A673 (cell line): ENCODE data around the gene KRR1.

ENCODE experiments used
- EZH2 ChIP-seq: fragments of 200-600 bp; sonication (generic); IDR thresholded peaks from 2 replicates; pipeline ENCODE4 v1.6.1; 2017; ENCODE audit warnings: borderline replicate concordance, low read depth, mild to moderate bottlenecking, mixed read lengths, antibody characterized with exemption, low read length; ENCODE audit not compliant: poor library complexity, severe bottlenecking
- TF ChIP-seq, protein P1 (sequence below): fragments of 300-800, 200-600 bp; sonication (generic); conservative IDR thresholded peaks from 2 replicates; pipeline ENCODE4 v1.5.1; 2017; ENCODE audit warnings: low read depth, mild to moderate bottlenecking, antibody characterized with exemption, low read length, moderate library complexity, mixed read lengths

DNA sequence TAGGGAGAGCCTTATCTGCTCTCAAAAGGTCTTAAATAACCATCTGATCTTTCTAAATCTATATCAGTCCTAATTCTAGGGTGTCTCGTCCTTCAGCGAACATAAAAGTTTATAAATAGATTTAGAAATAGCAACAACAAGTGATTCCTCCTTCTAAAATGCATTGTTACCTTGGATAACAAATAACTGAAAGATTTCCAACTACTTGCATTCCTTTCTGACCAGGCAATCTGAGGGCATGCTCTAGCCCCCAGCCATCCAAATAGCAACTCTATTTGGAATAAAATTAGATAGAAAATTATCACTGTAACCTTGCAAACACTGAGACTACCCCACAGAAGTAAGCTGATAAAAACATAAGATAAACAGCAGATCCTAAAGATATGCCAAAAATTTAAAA lies 21.8 kb upstream of the KRR1 start:
- TF ChIP-seq, protein P1, sequence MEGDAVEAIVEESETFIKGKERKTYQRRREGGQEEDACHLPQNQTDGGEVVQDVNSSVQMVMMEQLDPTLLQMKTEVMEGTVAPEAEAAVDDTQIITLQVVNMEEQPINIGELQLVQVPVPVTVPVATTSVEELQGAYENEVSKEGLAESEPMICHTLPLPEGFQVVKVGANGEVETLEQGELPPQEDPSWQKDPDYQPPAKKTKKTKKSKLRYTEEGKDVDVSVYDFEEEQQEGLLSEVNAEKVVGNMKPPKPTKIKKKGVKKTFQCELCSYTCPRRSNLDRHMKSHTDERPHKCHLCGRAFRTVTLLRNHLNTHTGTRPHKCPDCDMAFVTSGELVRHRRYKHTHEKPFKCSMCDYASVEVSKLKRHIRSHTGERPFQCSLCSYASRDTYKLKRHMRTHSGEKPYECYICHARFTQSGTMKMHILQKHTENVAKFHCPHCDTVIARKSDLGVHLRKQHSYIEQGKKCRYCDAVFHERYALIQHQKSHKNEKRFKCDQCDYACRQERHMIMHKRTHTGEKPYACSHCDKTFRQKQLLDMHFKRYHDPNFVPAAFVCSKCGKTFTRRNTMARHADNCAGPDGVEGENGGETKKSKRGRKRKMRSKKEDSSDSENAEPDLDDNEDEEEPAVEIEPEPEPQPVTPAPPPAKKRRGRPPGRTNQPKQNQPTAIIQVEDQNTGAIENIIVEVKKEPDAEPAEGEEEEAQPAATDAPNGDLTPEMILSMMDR: no peak
- no peak for TF ChIP-seq EZH2
